ENCODE results near the gene BEX2.

DNA sequence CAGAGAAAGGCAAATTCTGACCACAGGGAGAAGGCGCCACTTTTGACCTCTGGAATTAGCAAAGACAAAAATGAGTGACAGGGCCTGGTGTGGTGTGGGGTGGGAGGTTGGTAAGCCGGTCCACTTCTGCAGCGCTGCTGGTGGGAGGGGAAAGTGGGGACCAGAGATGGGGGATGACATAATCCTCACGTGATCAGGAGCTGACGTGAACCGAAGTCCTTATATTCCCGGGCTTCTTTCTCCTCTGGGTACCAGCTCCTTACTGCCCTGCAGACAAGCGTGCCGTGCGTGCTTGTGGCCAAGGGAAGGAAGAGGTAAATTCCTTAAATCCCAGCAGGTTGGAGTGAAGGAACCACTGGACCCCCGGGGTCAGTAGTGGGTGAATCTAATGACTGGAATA lies 19.2 kb upstream of the BEX2 start, which contains the start of gene TCEAL7:
- TF ChIP-seq MYBL2 (IDR thresholded peaks at IDR 0.05; ENCODE audit: low read depth) (no peak), MYBL2 (CRISPR knock-in tag; IDR thresholded peaks at IDR 0.05; ENCODE audit: borderline replicate concordance) (no peak), ZNF589 (CRISPR knock-in tag; IDR thresholded peaks at IDR 0.05; ENCODE audit: low read depth) (no peak), EZH2 (IDR thresholded peaks at IDR 0.05; ENCODE audit: borderline replicate concordance, low read depth, low read length) (no peak), SAFB2 (IDR thresholded peaks at IDR 0.05; ENCODE audit: borderline replicate concordance, low read depth, low read length, severe bottlenecking) (no peak), TOE1 (IDR thresholded peaks at IDR 0.05; ENCODE audit: borderline replicate concordance) (no peak), TOE1 (CRISPR knock-in tag; IDR thresholded peaks at IDR 0.05; ENCODE audit: borderline replicate concordance, low read depth) (no peak), ELK3 (CRISPR knock-in tag; IDR thresholded peaks at IDR 0.05) (no peak), TCF7 (IDR thresholded peaks at IDR 0.05; ENCODE audit: borderline replicate concordance) (no peak), CBX5 (IDR thresholded peaks at IDR 0.05; ENCODE audit: borderline replicate concordance, low read depth) (no peak)
